Sigmoid colon (tissue), 3 donors: ENCODE results near the gene NRBP1.

Experiments used
- POLR2A ChIP-seq, 2 donors: fragments of 450-650 bp; IDR thresholded peaks; one replicate each; pipeline ENCODE4 v1.6.1; 2016; ENCODE audit warnings: antibody characterized with exemption in 2 of 2, mild to moderate bottlenecking in 2 of 2, moderate library complexity in 2 of 2
- TF ChIP-seq, protein P1 (sequence below), 4 experiments: fragments of 450-650 bp in 3 of 4; fragments of 200-600 bp in 1 of 4; IDR thresholded peaks; one replicate each; pipeline ENCODE4 v1.5.1; 2016 to 2019; ENCODE audit warnings: antibody characterized with exemption in 4 of 4, mild to moderate bottlenecking in 3 of 4, moderate library complexity in 2 of 4

DNA sequence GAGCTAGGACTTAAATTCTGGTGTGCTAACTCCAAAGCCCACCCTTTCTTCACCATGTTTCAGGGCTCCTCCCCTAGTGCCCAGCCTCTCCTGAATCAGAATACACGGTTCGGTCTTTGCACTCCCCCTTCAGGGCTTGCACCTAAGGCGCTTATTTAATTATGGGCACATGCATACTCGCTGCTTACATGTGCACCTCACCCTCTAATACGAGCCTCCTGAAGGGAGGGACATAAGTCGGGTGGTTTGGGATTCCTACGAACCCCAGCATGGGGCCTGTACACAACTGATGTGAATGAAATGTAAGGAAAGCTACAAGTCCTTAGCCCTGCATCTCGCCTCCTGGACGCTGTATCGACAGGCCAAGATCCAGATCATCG, 60.7 kb downstream of the NRBP1 start:
- TF ChIP-seq, protein P1, sequence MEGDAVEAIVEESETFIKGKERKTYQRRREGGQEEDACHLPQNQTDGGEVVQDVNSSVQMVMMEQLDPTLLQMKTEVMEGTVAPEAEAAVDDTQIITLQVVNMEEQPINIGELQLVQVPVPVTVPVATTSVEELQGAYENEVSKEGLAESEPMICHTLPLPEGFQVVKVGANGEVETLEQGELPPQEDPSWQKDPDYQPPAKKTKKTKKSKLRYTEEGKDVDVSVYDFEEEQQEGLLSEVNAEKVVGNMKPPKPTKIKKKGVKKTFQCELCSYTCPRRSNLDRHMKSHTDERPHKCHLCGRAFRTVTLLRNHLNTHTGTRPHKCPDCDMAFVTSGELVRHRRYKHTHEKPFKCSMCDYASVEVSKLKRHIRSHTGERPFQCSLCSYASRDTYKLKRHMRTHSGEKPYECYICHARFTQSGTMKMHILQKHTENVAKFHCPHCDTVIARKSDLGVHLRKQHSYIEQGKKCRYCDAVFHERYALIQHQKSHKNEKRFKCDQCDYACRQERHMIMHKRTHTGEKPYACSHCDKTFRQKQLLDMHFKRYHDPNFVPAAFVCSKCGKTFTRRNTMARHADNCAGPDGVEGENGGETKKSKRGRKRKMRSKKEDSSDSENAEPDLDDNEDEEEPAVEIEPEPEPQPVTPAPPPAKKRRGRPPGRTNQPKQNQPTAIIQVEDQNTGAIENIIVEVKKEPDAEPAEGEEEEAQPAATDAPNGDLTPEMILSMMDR (IDR thresholded peaks at IDR 0.05) = no peak
- TF ChIP-seq POLR2A (IDR thresholded peaks at IDR 0.05) = no peak
